A549 (cell line): ENCODE data around the gene MOB3A. TPM values are rescaled to one million over a fixed set of nuclear protein-coding genes. Genes with fewer than 3 reads are reported as not detected.

Experiments
- ATAC-seq, 2 experiments: fragments of 200-7000 bp in 1 of 2; fragments of >200 bp in 1 of 2; cut with Nextera tagmentation in 1 of 2; cut with Tn5 transposase in 1 of 2; 3 replicates each; pipeline versions ENCODE4 v1.8.0 to v1.9.1; 2018 to 2020; ENCODE audit warnings: mild to moderate bottlenecking in 1 of 2, moderate library complexity in 1 of 2
- CTCF ChIA-PET: fragments of 300-600 bp; sonication (Branson Sonifier 250); formaldehyde crosslinking; extraction: SDS; loops from one replicate; lab custom pipeline; 2021; ENCODE audit warnings: antibody characterized with exemption, inconsistent platforms; lab: Yijun Ruan, JAX
- POLR2A ChIA-PET: fragments of 350-600 bp; formaldehyde crosslinking; extraction: SDS; loops from one replicate; lab custom pipeline; 2021; ENCODE audit warnings: antibody characterized with exemption, inconsistent platforms; lab: Yijun Ruan, JAX
- DNase-seq, 2 experiments: peaks; one replicate each; pipeline versions ENCODE4 v3.0.0 to v3.0.0-alpha.2; 2011 to 2016; ENCODE audit warnings: low read depth in 1 of 2, low spot score in 1 of 2
- FAIRE-seq: peaks from 2 replicates; lab custom pipeline; 2011; peaks lifted over from hg19 to GRCh38; lab: Jason Lieb, UNC
- H3K27ac ChIP-seq, 2 experiments: fragments of >200 bp; sonication (Bioruptor Twin); formaldehyde crosslinking; 3 replicates each; pipeline ENCODE4 v1.5.1; 2016 to 2017
- H3K4me1 ChIP-seq: fragments of >200 bp; sonication (Bioruptor Twin); formaldehyde crosslinking; 3 replicates; pipeline ENCODE4 v1.6.1; 2016
- H3K4me2 ChIP-seq: fragments of >200 bp; sonication (Bioruptor Twin); formaldehyde crosslinking; 3 replicates; pipeline ENCODE4 v1.6.1; 2016
- H3K4me3 ChIP-seq: fragments of >200 bp; sonication (Bioruptor Twin); formaldehyde crosslinking; 3 replicates; pipeline ENCODE4 v1.5.1; 2016
- H3K9me3 ChIP-seq: fragments of >200 bp; sonication (Bioruptor Twin); formaldehyde crosslinking; 3 replicates; pipeline ENCODE4 v1.6.1; 2016
- CHD4 ChIP-seq: fragments of 200-600 bp; sonication (generic); IDR thresholded peaks from 2 replicates; pipeline ENCODE4 v1.6.1; 2016; ENCODE audit warnings: antibody characterized with exemption, mild to moderate bottlenecking, borderline replicate concordance
- ESRRA ChIP-seq: fragments of 150-350 bp; IDR thresholded peaks from 2 replicates; pipeline ENCODE4 v1.6.1; 2014; ENCODE audit warnings: mild to moderate bottlenecking, low read length, borderline replicate concordance
- FOSL2 ChIP-seq, 2 experiments: fragments of 450-650 bp in 1 of 2; fragments of >200 bp in 1 of 2; sonication (Bioruptor Twin) in 1 of 2; formaldehyde crosslinking; IDR thresholded peaks; 2 replicates each; pipeline versions ENCODE4 v1.5.0 to v1.6.1; 2016 to 2020; ENCODE audit warnings: mild to moderate bottlenecking in 1 of 2, moderate library complexity in 1 of 2
- HDAC2 ChIP-seq: fragments of 200-600 bp; sonication (generic); IDR thresholded peaks from 2 replicates; pipeline ENCODE4 v1.6.1; 2016
- HES2 ChIP-seq: fragments of >200 bp; sonication (Bioruptor Twin); formaldehyde crosslinking; IDR thresholded peaks from 2 replicates; pipeline ENCODE4 v1.6.1; 2016
- JUNB ChIP-seq: fragments of >200 bp; sonication (Bioruptor Twin); formaldehyde crosslinking; IDR thresholded peaks from 2 replicates; pipeline ENCODE4 v1.6.1; 2016
- KDM5A ChIP-seq: fragments of 200-600 bp; sonication (generic); IDR thresholded peaks from 2 replicates; pipeline ENCODE4 v1.6.1; 2016; ENCODE audit warnings: antibody characterized with exemption, mild to moderate bottlenecking
- NPAS2 ChIP-seq: fragments of 250-450 bp; sonication (Bioruptor Pico); IDR thresholded peaks from 2 replicates; pipeline ENCODE4 v1.8.0; 2022; ENCODE audit warnings: mild to moderate bottlenecking, moderate library complexity, borderline replicate concordance
- PBX3 ChIP-seq: IDR thresholded peaks from 2 replicates; pipeline ENCODE4 v1.6.1; 2012
- PHF8 ChIP-seq: fragments of 200-600 bp; sonication (generic); IDR thresholded peaks from 2 replicates; pipeline ENCODE4 v1.6.1; 2016; ENCODE audit warnings: low read depth, mild to moderate bottlenecking, antibody characterized with exemption, moderate library complexity, borderline replicate concordance
- POLR2AphosphoS2 ChIP-seq: conservative IDR thresholded peaks from 2 replicates; pipeline ENCODE4 v1.6.1; 2012; ENCODE audit warnings: low read length, improper control_type of control experiment, inconsistent platforms
- RAD21 ChIP-seq, 2 experiments: fragments of >200 bp in 1 of 2; sonication (Bioruptor Twin) in 1 of 2; formaldehyde crosslinking in 1 of 2; IDR thresholded peaks in 1 of 2; conservative IDR thresholded peaks in 1 of 2; 2 replicates in 1 of 2; 3 replicates in 1 of 2; pipeline ENCODE4 v1.6.1; 2012 to 2018; ENCODE audit warnings: inconsistent platforms in 1 of 2
- RARB ChIP-seq: fragments of 250-450 bp; sonication (Bioruptor Pico); IDR thresholded peaks from 2 replicates; pipeline ENCODE4 v1.8.0; 2021; ENCODE audit warnings: mild to moderate bottlenecking, moderate library complexity
- RCOR1 ChIP-seq: fragments of 150-350 bp; IDR thresholded peaks from 2 replicates; pipeline ENCODE4 v1.6.1; 2014; ENCODE audit warnings: antibody characterized with exemption, low read length, low read depth
- REST ChIP-seq: fragments of 200-600 bp; sonication (generic); IDR thresholded peaks from 2 replicates; pipeline ENCODE4 v1.6.1; 2016; ENCODE audit warnings: antibody characterized with exemption, mild to moderate bottlenecking, moderate library complexity
- SREBF2 ChIP-seq: fragments of 450-650 bp; IDR thresholded peaks from 2 replicates; pipeline ENCODE4 v1.6.1; 2014; ENCODE audit warnings: mild to moderate bottlenecking, moderate library complexity
- ZC3H11A ChIP-seq: fragments of 450-650 bp; IDR thresholded peaks from 2 replicates; pipeline ENCODE4 v1.6.1; 2014; ENCODE audit warnings: antibody characterized with exemption, mild to moderate bottlenecking
- ZSCAN20 ChIP-seq: fragments of 250-450 bp; sonication (Bioruptor Pico); IDR thresholded peaks from 2 replicates; pipeline ENCODE4 v1.8.0; 2022; ENCODE audit warnings: mild to moderate bottlenecking, moderate library complexity
- WGBS: methylation state at CpG from one replicate; pipeline ENCODE4 v1.1.6; 2017; ENCODE audit errors: missing lambda C conversion rate; 5-methylcytosine and 5-hydroxymethylcytosine counted together
- polyA plus RNA-seq, 4 experiments: library from polyadenylated mRNA; depleted of rRNA in 3 of 4; stranded (reverse); fragments of >200 nt; fragmentation: RNase III in 1 of 4; extraction: RNeasy Plus Mini Kit Qiagen cat#74134 plus additional on column Dnase treatment in 1 of 4; gene quantifications; 2 replicates in 3 of 4; 3 replicates in 1 of 4; pipeline ENCODE4 v1.2.3, GENCODE V29; 2011 to 2017

Gene MOB3A
- polyA plus RNA-seq, 2 of the 4 experiments (the other 2 are of a cell fraction), result 9.1 to 10.9 TPM

GRCh38 chr19:2077833-2078619 lies 18.1 kb downstream of the MOB3A start:
- Histone ChIP-seq H3K27ac (no peak overlapping the region), H3K4me3 (no peak overlapping the region), H3K4me1 (no peaks in the 10 kb centered on the region), H3K9me3 (no peaks in the 10 kb centered on the region), H3K4me2 (no peak overlapping the region)
- no peak for ATAC-seq
- DNase-seq, result no peak
- FAIRE-seq, result no peak
- TF ChIP-seq JUNB (no peak), KDM5A (no peak), RARB (CRISPR knock-in tag) (no peak), NPAS2 (CRISPR knock-in tag) (no peak), FOSL2 (IDR thresholded peaks at IDR 0.05) (no peak), FOSL2 (CRISPR knock-in tag; IDR thresholded peaks at IDR 0.05) (no peak), PHF8 (no peak), RCOR1 (no peak), POLR2AphosphoS2 (no peak), RAD21 (conservative IDR thresholded peaks at IDR 0.05 in 1 of 2, IDR thresholded peaks at IDR 0.05 in 1 of 2) (no peak), REST (no peak), HES2 (no peak), SREBF2 (no peak)
- ChIA-PET POLR2A (no interaction called here), CTCF (interaction anchor here (0.6 to 1.8 kb wide), 3 partner anchors 8 to 148 kb away, joined by 3 to 9 read pairs (median 3); no protein-coding TSS in a partner anchor)
- 96% methylated on average over 36 of the region's 44 CpGs for WGBS

GRCh38 chr19:2077398-2077797 lies 18.7 kb downstream of the MOB3A start:
- WGBS, result 94% methylated on average over 7 of the region's 7 CpGs
- H3K4me1 ChIP-seq, result no peaks in the 10 kb centered on the region
- no peak overlapping the region for H3K27ac ChIP-seq
- H3K4me2 ChIP-seq, result no peak overlapping the region
- ChIA-PET CTCF (interaction anchor here (0.6 to 1.8 kb wide), 3 partner anchors 7 to 148 kb away, joined by 3 to 9 read pairs (median 3); no protein-coding TSS in a partner anchor), POLR2A (no interaction called here)
- H3K4me3 ChIP-seq, result no peak overlapping the region
- no peaks in the 10 kb centered on the region for H3K9me3 ChIP-seq
- TF ChIP-seq ESRRA (no peak), ZSCAN20 (CRISPR knock-in tag) (no peak), ZC3H11A (no peak), RAD21 (conservative IDR thresholded peaks at IDR 0.05 in 1 of 2, IDR thresholded peaks at IDR 0.05 in 1 of 2) (no peak), HDAC2 (no peak), CHD4 (no peak), PBX3 (no peak)
- DNase-seq (no peak), FAIRE-seq (no peak), ATAC-seq (no peak)
